Common myeloid progenitor, CD34-positive (primary cell): Measurements from ENCODE around the gene AEBP2.
"Not testable (repeated sequence)": the region's sequence is repeated elsewhere in the genome, so short reads cannot be mapped to it uniquely, and the experiment has no call there.

ENCODE experiments used
- CTCF ChIA-PET: fragments of 350-600 bp; sonication (Branson Sonifier 250); formaldehyde crosslinking; loops from one replicate; lab custom pipeline; 2021; ENCODE audit warnings: antibody characterized with exemption; lab: Charles Lee
- POLR2A ChIA-PET: fragments of 350-600 bp; sonication (Branson Sonifier 250); formaldehyde crosslinking; loops from one replicate; lab custom pipeline; 2021; ENCODE audit warnings: antibody characterized with exemption; lab: Charles Lee
- DNase-seq, 3 donors: peaks; one replicate each; pipeline versions ENCODE4 v3.0.0 to v3.0.0-alpha.2; 2013
- H3K27ac ChIP-seq, 2 experiments: 1 replicate in 1 of 2; 2 replicates in 1 of 2; pipeline ENCODE4 v1.7.0; 2013; ENCODE audit warnings: inconsistent platforms in 2 of 2, low read length in 2 of 2, mild to moderate bottlenecking in 2 of 2, low read depth in 1 of 2, moderate library complexity in 1 of 2; ENCODE audit not compliant: severe bottlenecking in 2 of 2, insufficient read depth in 1 of 2, poor library complexity in 1 of 2
- H3K27me3 ChIP-seq, 5 experiments: replicated peaks in 2 of 5; 1 replicate in 3 of 5; 2 replicates in 2 of 5; pipeline versions ENCODE4 v1.6.1 to v1.7.0; 2013; ENCODE audit warnings: low read length in 4 of 5, mild to moderate bottlenecking in 2 of 5, moderate library complexity in 2 of 5, inconsistent platforms in 1 of 5; ENCODE audit not compliant: insufficient read depth in 5 of 5, control insufficient read depth in 4 of 5
- H3K36me3 ChIP-seq, 4 experiments: 1 replicate in 2 of 4; 2 replicates in 2 of 4; pipeline versions ENCODE4 v1.6.1 to v1.7.0; 2013; ENCODE audit warnings: low read length in 3 of 4, control low read depth in 1 of 4, mild to moderate bottlenecking in 1 of 4; ENCODE audit not compliant: control insufficient read depth in 4 of 4, insufficient read depth in 4 of 4
- H3K4me1 ChIP-seq, 4 experiments: 1 replicate in 3 of 4; 2 replicates in 1 of 4; pipeline versions ENCODE4 v1.6.1 to v1.7.1; 2013; ENCODE audit warnings: low read length in 3 of 4, mild to moderate bottlenecking in 3 of 4, control low read depth in 1 of 4, inconsistent platforms in 1 of 4, moderate library complexity in 1 of 4; ENCODE audit not compliant: control insufficient read depth in 4 of 4, insufficient read depth in 4 of 4; ENCODE audit errors: control extremely low read depth in 1 of 4
- H3K4me3 ChIP-seq, 7 experiments: 1 replicate in 4 of 7; 2 replicates in 3 of 7; pipeline versions ENCODE4 v1.5.1 to v1.7.0; 2013; ENCODE audit warnings: mild to moderate bottlenecking in 7 of 7, low read length in 6 of 7, moderate library complexity in 6 of 7, inconsistent platforms in 2 of 7, low read depth in 2 of 7, control low read depth in 1 of 7; ENCODE audit not compliant: insufficient read depth in 4 of 7, control insufficient read depth in 1 of 7; ENCODE audit errors: extremely low read depth in 1 of 7
- H3K9me3 ChIP-seq, 5 experiments: 1 replicate in 4 of 5; 2 replicates in 1 of 5; pipeline versions ENCODE4 v1.6.1 to v1.7.1; 2013; ENCODE audit warnings: low read length in 4 of 5, mild to moderate bottlenecking in 2 of 5, inconsistent platforms in 1 of 5, low read depth in 1 of 5, moderate library complexity in 1 of 5; ENCODE audit not compliant: control insufficient read depth in 4 of 5, insufficient read depth in 2 of 5; ENCODE audit errors: control extremely low read depth in 1 of 5
- WGBS: methylation state at CpG from one replicate; pipeline ENCODE4 v1.1.5; 2013; ENCODE audit not compliant: insufficient coverage; 5-methylcytosine and 5-hydroxymethylcytosine counted together

The AEBP2 gene

DNA sequence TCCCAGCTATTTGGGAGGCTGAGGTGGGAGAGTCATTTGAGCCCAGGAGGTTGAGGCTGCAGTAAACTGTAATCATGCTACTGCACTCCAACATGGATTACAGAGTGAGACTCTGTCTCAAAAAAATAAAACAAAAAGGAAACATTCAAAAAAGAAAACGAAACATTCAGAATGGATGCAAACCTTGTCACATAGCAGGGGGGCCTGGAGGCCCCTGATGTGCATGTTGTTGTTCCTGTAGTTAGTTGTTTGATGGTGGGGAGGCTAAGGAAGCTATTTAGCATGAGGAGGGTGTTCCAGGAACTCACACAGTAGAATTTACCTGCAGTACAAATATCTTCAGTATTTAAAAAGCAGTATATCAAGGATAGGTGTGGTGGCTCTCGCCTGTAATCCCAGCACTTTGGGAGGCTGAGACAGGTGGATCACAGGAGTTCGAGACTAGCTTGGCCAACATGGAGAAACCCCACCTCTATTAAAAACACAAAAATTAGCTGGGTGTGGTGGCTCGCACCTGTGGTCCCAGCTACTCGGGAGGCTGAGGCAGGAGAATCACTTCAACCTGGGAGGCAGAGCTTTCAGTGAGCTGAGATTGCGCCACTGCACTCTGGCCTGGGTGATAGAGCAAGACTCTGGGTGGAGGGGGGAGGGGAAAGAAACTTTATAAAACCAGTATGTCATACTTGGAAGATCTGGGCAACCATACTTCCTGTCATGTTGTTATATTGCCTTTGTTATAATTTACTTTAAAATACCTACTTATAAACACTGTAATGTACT is 17.6 kb upstream of the AEBP2 start:
- H3K9me3 ChIP-seq: peaks cover 0 to 4% (median 0%) of the 10 kb centered on the region in 5 experiments
- H3K4me3 ChIP-seq: no peak overlapping the region
- no peaks in the 10 kb centered on the region for H3K4me1 ChIP-seq
- CTCF ChIA-PET: no interaction called here
- WGBS: 98% methylated on average over 4 of the region's 6 CpGs
- DNase-seq: no peak
- no peaks in the 10 kb centered on the region for H3K36me3 ChIP-seq
- no peak overlapping the region for H3K27ac ChIP-seq
- POLR2A ChIA-PET: no interaction called here
- no peaks in the 10 kb centered on the region for H3K27me3 ChIP-seq

DNA sequence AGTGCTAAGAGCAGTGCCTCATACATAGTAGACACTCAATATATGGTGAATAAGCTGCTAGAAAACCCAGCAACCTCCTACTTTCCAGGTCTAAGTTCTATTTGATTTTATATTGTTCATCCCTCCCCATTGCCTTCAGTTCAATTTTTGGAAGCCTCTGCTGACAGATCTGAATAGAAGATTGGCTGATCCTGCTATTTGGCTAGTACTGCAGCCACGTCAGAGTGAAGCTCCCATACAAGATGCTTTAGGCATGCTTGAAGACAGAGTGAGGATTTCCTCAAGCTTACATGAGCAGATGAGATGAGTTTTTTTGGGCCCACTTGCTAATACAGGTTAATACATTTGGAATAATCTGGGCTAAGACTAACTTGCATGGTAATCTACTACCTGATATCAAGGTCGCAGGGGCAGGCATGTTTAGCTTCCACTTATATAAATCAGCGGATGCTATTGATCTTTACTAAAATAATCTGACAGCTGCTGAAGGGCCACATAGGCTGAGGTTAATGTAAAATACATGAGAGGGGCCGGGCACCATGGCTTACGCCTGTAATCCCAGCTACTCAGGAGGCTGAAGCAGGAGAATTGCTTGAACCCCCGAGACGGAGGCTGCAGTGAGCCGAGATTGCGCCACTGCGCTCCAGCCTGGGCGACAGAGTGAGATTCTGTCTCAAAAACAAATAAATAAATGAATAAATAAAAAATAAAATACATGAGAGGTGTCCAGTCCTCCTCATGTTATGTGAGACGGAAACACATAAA is 15.9 kb upstream of the AEBP2 start:
- CTCF ChIA-PET: interaction anchor here (0.7 kb wide), 1 partner anchor 624 kb away, joined by 3 read pairs; no protein-coding TSS in a partner anchor
- POLR2A ChIA-PET: no interaction called here
- DNase-seq: no peak
- no peak overlapping the region for H3K4me3 ChIP-seq
- H3K27me3 ChIP-seq: no peaks in the 10 kb centered on the region
- H3K9me3 ChIP-seq: peaks cover 0 to 4% (median 0%) of the 10 kb centered on the region in 5 experiments
- peaks cover 0 to 4% (median 0%) of the 10 kb centered on the region in 4 experiments for H3K4me1 ChIP-seq
- no peak overlapping the region for H3K27ac ChIP-seq
- WGBS: 100% methylated on average over 8 of the region's 12 CpGs
- no peaks in the 10 kb centered on the region for H3K36me3 ChIP-seq

DNA sequence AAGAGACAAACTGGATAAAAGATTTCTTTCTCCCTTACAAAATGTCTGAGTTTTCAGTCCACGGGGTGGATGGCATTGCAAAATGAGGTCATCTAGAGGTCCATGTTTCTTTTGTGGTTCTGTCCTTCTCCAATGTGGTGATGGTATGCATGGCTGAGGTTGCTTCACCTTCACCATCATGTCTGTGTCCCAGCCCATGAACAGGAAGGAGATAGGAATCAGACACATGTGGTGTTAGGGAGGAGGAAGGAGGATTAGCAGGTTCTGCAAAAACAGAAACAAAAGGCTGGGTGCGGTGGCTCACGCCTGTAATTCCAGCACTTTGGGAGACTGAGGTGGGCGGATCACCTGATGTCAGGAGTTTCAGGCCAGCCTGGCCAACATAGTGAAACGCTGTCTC is 11.0 kb upstream of the AEBP2 start:
- POLR2A ChIA-PET: no interaction called here
- H3K27ac ChIP-seq: no peak overlapping the region

DNA sequence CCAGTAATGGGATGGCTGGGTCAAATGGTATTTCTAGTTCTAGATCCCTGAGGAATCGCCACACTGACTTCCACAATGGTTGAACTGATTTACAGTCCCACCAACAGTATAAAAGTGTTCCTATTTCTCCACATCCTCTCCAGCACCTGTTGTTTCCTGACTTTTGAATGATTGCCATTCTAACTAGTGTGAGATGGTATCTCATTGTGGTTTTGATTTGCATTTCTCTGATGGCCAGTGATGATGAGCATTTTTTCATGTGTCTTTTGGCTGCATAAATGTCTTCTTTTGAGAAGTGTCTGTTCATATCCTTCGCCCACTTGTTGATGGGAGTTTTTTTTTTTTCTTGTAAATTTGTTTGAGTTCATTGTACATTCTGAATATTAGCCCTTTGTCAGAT is 9.8 kb upstream of the AEBP2 start:
- DNase-seq, H3K9me3 ChIP-seq, H3K4me3 ChIP-seq, H3K27me3 ChIP-seq, POLR2A ChIA-PET, CTCF ChIA-PET, H3K27ac ChIP-seq, H3K36me3 ChIP-seq: not testable (repeated sequence)
- WGBS: 100% methylated on average over 1 of the region's 2 CpGs
- peaks cover 0 to 11% (median 3%) of the 10 kb centered on the region in 4 experiments for H3K4me1 ChIP-seq

More for the DNA sequence above, 11.0 kb upstream of the AEBP2 start:
- H3K36me3 ChIP-seq: no peaks in the 10 kb centered on the region
- no peaks in the 10 kb centered on the region for H3K27me3 ChIP-seq
- H3K9me3 ChIP-seq: peaks cover 0 to 4% (median 0%) of the 10 kb centered on the region in 5 experiments
- CTCF ChIA-PET: no interaction called here
- DNase-seq: peak in 2 of 3 donors; percentile 36 to 51
- H3K4me3 ChIP-seq: no peak overlapping the region
- H3K4me1 ChIP-seq: peaks cover 0 to 8% (median 1%) of the 10 kb centered on the region in 4 experiments
- no CpG with 5 or more reads among the region's 5 CpGs for WGBS

DNA sequence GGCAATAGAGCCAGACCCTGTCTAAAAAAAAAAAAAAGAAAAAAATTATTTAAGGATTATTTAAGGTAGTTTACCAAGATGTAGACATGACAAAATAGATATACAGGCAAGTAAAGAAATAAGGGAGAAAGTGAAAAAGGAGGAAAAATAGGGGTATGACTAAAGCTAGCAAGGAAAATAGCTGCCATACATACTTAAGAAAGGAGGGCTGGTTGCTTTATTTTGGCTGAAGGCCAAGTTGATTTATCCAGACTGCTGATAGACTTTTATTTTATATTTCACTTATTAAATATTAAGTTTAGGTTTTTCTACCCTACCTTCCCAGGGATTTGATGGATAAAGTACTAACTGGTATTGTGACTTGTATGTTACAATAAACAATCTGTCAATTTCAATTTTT is 8.3 kb upstream of the AEBP2 start:
- no peak overlapping the region for H3K4me3 ChIP-seq
- H3K27ac ChIP-seq: no peak overlapping the region
- H3K27me3 ChIP-seq: no peaks in the 10 kb centered on the region
- POLR2A ChIA-PET: interaction anchor here (0.6 kb wide), 1 partner anchor 335 kb away, joined by 3 read pairs; no protein-coding TSS in a partner anchor
- H3K9me3 ChIP-seq: peaks cover 0 to 4% (median 0%) of the 10 kb centered on the region in 5 experiments
- H3K4me1 ChIP-seq: peaks cover 0 to 14% (median 5%) of the 10 kb centered on the region in 4 experiments
- CTCF ChIA-PET: no interaction called here
- no peak for DNase-seq
- no peaks in the 10 kb centered on the region for H3K36me3 ChIP-seq

DNA sequence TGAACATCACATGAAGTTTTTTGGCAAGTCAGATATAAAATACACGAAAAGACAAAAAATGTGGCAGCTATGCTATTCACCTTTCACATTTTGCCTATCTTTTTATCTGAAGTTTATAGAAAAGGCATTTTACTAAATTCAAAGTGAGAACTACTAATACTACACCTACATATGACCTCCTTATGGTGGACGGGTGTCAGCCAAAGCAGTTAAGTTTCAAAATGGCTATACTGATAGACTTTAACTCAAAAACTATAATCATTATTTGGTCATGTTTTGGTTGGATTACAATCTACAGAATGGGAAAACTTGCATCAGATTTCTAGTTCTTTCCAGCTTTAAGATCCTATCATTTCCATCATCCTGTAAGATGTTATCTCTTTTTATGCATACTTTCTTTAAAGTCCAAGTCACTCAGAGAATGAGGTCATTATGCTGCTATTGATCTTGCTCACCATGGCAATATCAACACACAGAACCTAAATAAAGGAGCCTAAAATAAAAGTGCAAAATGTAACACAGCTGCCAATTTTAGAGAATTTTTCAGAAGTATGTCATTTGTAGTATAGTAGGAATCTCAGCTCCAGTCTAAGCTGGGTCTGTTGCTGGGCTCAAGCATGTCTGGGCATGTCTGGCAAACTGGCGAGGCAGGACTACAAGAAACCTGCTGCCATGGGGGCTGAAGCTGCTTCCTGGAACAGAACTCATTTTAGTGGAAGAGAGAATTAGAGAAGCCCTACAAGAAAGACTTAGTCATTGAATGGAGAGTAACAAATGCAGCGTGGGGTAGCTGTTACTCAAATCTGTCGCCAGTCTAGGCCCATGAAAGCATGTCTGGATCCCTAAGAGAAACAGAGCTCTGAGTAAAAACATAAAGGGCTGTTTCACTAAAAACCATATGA is 7.6 kb upstream of the AEBP2 start:
- ChIA-PET CTCF (no interaction called here), POLR2A (no interaction called here)
- no peak for DNase-seq
- Histone ChIP-seq H3K27ac (no peak overlapping the region), H3K4me3 (no peak overlapping the region), H3K36me3 (no peaks in the 10 kb centered on the region), H3K9me3 (no peaks in the 10 kb centered on the region), H3K4me1 (peaks cover 0 to 14% (median 5%) of the 10 kb centered on the region in 4 experiments), H3K27me3 (no peaks in the 10 kb centered on the region)
- WGBS: 91% methylated on average over 3 of the region's 5 CpGs
